ENCODE data around the gene C5. TPM values are rescaled to one million over a fixed set of nuclear protein-coding genes. Genes with fewer than 3 reads are reported as not detected.

Gene C5
- total and polyA plus RNA-seq, 9 of the 15 experiments (the other 6 are each of a cell fraction or from before 2014, with no cell fraction given), result 0.08 to 0.91 (median 0.42) TPM

- TF ChIP-seq, protein P1, sequence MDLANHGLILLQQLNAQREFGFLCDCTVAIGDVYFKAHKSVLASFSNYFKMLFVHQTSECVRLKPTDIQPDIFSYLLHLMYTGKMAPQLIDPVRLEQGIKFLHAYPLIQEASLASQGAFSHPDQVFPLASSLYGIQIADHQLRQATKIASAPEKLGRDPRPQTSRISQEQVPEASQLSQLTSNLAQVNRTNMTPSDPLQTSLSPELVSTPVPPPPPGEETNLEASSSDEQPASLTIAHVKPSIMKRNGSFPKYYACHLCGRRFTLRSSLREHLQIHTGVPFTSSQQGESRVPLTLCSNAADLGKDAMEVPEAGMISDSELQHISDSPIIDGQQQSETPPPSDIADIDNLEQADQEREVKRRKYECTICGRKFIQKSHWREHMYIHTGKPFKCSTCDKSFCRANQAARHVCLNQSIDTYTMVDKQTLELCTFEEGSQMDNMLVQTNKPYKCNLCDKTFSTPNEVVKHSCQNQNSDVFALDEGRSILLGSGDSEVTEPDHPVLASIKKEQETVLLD (IDR thresholded peaks at IDR 0.05), result peak; percentile 38; the same call in 1 of the 2 replicates
- no peak for TF ChIP-seq THRAP3 (IDR thresholded peaks at IDR 0.05; ENCODE audit: borderline replicate concordance)
- TF ChIP-seq NONO (IDR thresholded peaks at IDR 0.05; ENCODE audit: low read depth in 2 of 2, low read length in 1 of 2), result 0 out of 4 replicates have a peak, but pooled peaks of 1 of the 2 experiments have one; percentile 36
- TF ChIP-seq SMC3 (conservative IDR thresholded peaks at IDR 0.05; ENCODE audit: insufficient read depth, low read depth, low read length), result no peak
- TF ChIP-seq ATF2 (CRISPR knock-in tag; IDR thresholded peaks at IDR 0.05), result no peak
- no peak for TF ChIP-seq MTA2 (IDR thresholded peaks at IDR 0.05; ENCODE audit: low read depth)
- peak; percentile 89 for TF ChIP-seq ZBTB33 (CRISPR knock-in tag; IDR thresholded peaks at IDR 0.05)
- TF ChIP-seq GTF2E2 (tag; IDR thresholded peaks at IDR 0.05), result peak; percentile 31; the same call in 1 of the 2 replicates
- TF ChIP-seq RBM17 (IDR thresholded peaks at IDR 0.05; ENCODE audit: borderline replicate concordance, low read depth, low read length), result no peak
- TF ChIP-seq DACH1 (IDR thresholded peaks at IDR 0.05; ENCODE audit: partially characterized antibody), result no peak
- no peak for TF ChIP-seq POLR3G (IDR thresholded peaks at IDR 0.05; ENCODE audit: extremely low read depth, insufficient read length, insufficient replicate concordance)
- TF ChIP-seq NFYB (IDR thresholded peaks at IDR 0.05; ENCODE audit: extremely low read depth, insufficient read length), result no peak
- TF ChIP-seq ZNF445 (CRISPR knock-in tag; IDR thresholded peaks at IDR 0.05; ENCODE audit: low read depth), result no peak
- TF ChIP-seq HDGF (IDR thresholded peaks at IDR 0.05), result no peak
- TF ChIP-seq ZBTB7A (IDR thresholded peaks at IDR 0.05; ENCODE audit: borderline replicate concordance, control insufficient read depth, low read depth, low read length), result peak; percentile 42; the same call in 1 of the 2 replicates
- TF ChIP-seq, protein P2, sequence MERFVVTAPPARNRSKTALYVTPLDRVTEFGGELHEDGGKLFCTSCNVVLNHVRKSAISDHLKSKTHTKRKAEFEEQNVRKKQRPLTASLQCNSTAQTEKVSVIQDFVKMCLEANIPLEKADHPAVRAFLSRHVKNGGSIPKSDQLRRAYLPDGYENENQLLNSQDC (CRISPR knock-in tag; IDR thresholded peaks at IDR 0.05), result no peak
- TF ChIP-seq ZFP1 (CRISPR knock-in tag; IDR thresholded peaks at IDR 0.05), result no peak
- peak; percentile 55; the same call in 1 of the 2 replicates for TF ChIP-seq ZNF740 (CRISPR knock-in tag; IDR thresholded peaks at IDR 0.05)
- peak in 1 of 2 experiments; percentile 80; a peak in 2 of 4 replicates for TF ChIP-seq ZNF740 (tag; IDR thresholded peaks at IDR 0.05)
- TF ChIP-seq XRCC4 (IDR thresholded peaks at IDR 0.05; ENCODE audit: extremely low read depth, insufficient read depth, insufficient read length), result no peak
- TF ChIP-seq RFX5 (IDR thresholded peaks at IDR 0.05; ENCODE audit: low read depth, low read length), result no peak
Observed at GRCh38 chr9:121074370-121075250, 24.5 kb upstream of the C5 start, which contains the start of gene CNTRL (continued).
